H1 (cell line): ENCODE results near the gene ARSK. TPM values are rescaled to one million over a fixed set of nuclear protein-coding genes. Genes with fewer than 3 reads are reported as not detected.

Experiments used
- CTCF ChIA-PET: fragments of 300-600 bp; sonication (Branson Sonifier 250); formaldehyde crosslinking; loops from one replicate; lab custom pipeline; 2021; ENCODE audit not compliant: partially characterized antibody; lab: Charles Lee
- POLR2A ChIA-PET: fragments of 300-600 bp; sonication (Branson Sonifier 250); formaldehyde crosslinking; loops from one replicate; lab custom pipeline; 2021; ENCODE audit warnings: inconsistent platforms; ENCODE audit not compliant: partially characterized antibody; lab: Charles Lee
- DNase-seq, 2 experiments: peaks; one replicate each; pipeline versions ENCODE4 v3.0.0 to v3.0.0-alpha.2; 2010 to 2022; ENCODE audit warnings: low spot score in 2 of 2, low read depth in 1 of 2, mixed read lengths in 1 of 2
- FAIRE-seq: peaks from 2 replicates; lab custom pipeline; 2011; peaks lifted over from hg19 to GRCh38; lab: Jason Lieb, UNC
- H2AFZ ChIP-seq: 2 replicates; pipeline ENCODE4 v1.8.1; 2012; ENCODE audit warnings: low read length, inconsistent platforms
- H2AK5ac ChIP-seq: 2 replicates; pipeline ENCODE4 v1.6.1; 2013; ENCODE audit warnings: low read depth, low read length
- H2BK120ac ChIP-seq: replicated peaks from 2 replicates; pipeline ENCODE3; 2013; ENCODE audit warnings: low read depth, low read length, inconsistent platforms
- H2BK12ac ChIP-seq: 2 replicates; pipeline ENCODE4 v1.6.1; 2013; ENCODE audit warnings: low read depth, low read length
- H2BK15ac ChIP-seq: 2 replicates; pipeline ENCODE4 v1.6.1; 2013; ENCODE audit warnings: low read length
- H2BK20ac ChIP-seq: 2 replicates; pipeline ENCODE4 v1.6.1; 2013; ENCODE audit warnings: low read length
- H2BK5ac ChIP-seq: 2 replicates; pipeline ENCODE4 v1.6.1; 2013; ENCODE audit warnings: low read depth, low read length
- H3K14ac ChIP-seq: 2 replicates; pipeline ENCODE4 v1.6.1; 2013; ENCODE audit warnings: inconsistent platforms; ENCODE audit not compliant: insufficient read length
- H3K18ac ChIP-seq: 2 replicates; pipeline ENCODE4 v1.6.1; 2013; ENCODE audit warnings: low read length; ENCODE audit errors: extremely low read depth
- H3K23ac ChIP-seq: 2 replicates; pipeline ENCODE4 v1.6.1; 2013; ENCODE audit warnings: inconsistent platforms; ENCODE audit not compliant: insufficient read length
- H3K23me2 ChIP-seq: 2 replicates; pipeline ENCODE4 v1.6.1; 2013; ENCODE audit warnings: low read depth, low read length
- H3K27ac ChIP-seq: 2 replicates; pipeline ENCODE4 v1.6.1; 2011; ENCODE audit warnings: low read depth, low read length, inconsistent platforms
- H3K27me3 ChIP-seq, 4 experiments: replicated peaks in 1 of 4; 1 replicate in 1 of 4; 2 replicates in 3 of 4; pipeline versions ENCODE4 v1.6.1 to v1.8.1; 2011 to 2013; ENCODE audit warnings: low read length in 3 of 4, mild to moderate bottlenecking in 3 of 4, inconsistent platforms in 2 of 4, mixed read lengths in 2 of 4, moderate library complexity in 1 of 4; ENCODE audit not compliant: control insufficient read depth in 3 of 4, insufficient read depth in 3 of 4; ENCODE audit errors: extremely low read depth in 1 of 4
- H3K36me3 ChIP-seq, 4 experiments: 2 replicates each; pipeline versions ENCODE4 v1.6.1 to v1.8.1; 2011 to 2013; ENCODE audit warnings: mild to moderate bottlenecking in 4 of 4, low read length in 3 of 4, moderate library complexity in 2 of 4, control low read depth in 1 of 4, inconsistent platforms in 1 of 4; ENCODE audit not compliant: insufficient read depth in 4 of 4, control insufficient read depth in 2 of 4
- H3K4ac ChIP-seq: replicated peaks from 2 replicates; pipeline ENCODE3; 2013; ENCODE audit warnings: low read length, low read depth, mixed read lengths, inconsistent platforms; ENCODE audit not compliant: insufficient read length
- H3K4me1 ChIP-seq, 4 experiments: replicated peaks in 1 of 4; 1 replicate in 1 of 4; 2 replicates in 3 of 4; pipeline versions ENCODE4 v1.6.1 to v1.8.1; 2011 to 2013; ENCODE audit warnings: low read length in 3 of 4, inconsistent platforms in 2 of 4, mixed read lengths in 1 of 4; ENCODE audit not compliant: insufficient read depth in 4 of 4, control insufficient read depth in 3 of 4
- H3K4me2 ChIP-seq, 2 experiments: 2 replicates each; pipeline versions ENCODE4 v1.6.1 to v1.8.1; 2011 to 2013; ENCODE audit warnings: low read depth in 2 of 2, low read length in 2 of 2, control low read depth in 1 of 2, inconsistent platforms in 1 of 2, mild to moderate bottlenecking in 1 of 2; ENCODE audit not compliant: insufficient read depth in 1 of 2
- H3K4me3 ChIP-seq, 4 experiments: fragments of 200-600, 300-600 bp in 1 of 4; sonication (generic), shearing (Covaris generic), sonication (Bioruptor Twin) in 1 of 4; 2 replicates each; pipeline versions ENCODE4 v1.5.1 to v1.8.1; 2011 to 2016; ENCODE audit warnings: low read length in 4 of 4, low read depth in 3 of 4, control low read depth in 2 of 4, inconsistent platforms in 2 of 4, mild to moderate bottlenecking in 2 of 4, mixed read lengths in 1 of 4, moderate library complexity in 1 of 4; ENCODE audit not compliant: insufficient read depth in 2 of 4; ENCODE audit errors: extremely low read depth in 1 of 4
- H3K56ac ChIP-seq: replicated peaks from 2 replicates; pipeline ENCODE3; 2013; ENCODE audit warnings: low read depth, mild to moderate bottlenecking, mixed read lengths, low read length, inconsistent platforms; ENCODE audit not compliant: insufficient read length
- H3K79me1 ChIP-seq: 2 replicates; pipeline ENCODE4 v1.6.1; 2013; ENCODE audit warnings: low read depth, low read length, control low read depth
- H3K79me2 ChIP-seq, 2 experiments: 2 replicates each; pipeline versions ENCODE4 v1.6.1 to v1.8.1; 2012 to 2013; ENCODE audit warnings: low read length in 2 of 2, mild to moderate bottlenecking in 2 of 2, inconsistent platforms in 1 of 2; ENCODE audit not compliant: insufficient read depth in 2 of 2, control insufficient read depth in 1 of 2
- H3K9ac ChIP-seq, 4 experiments: replicated peaks in 1 of 4; 1 replicate in 1 of 4; 2 replicates in 3 of 4; pipeline versions ENCODE4 v1.6.1 to v1.8.1; 2011 to 2013; ENCODE audit warnings: low read depth in 3 of 4, low read length in 3 of 4, control low read depth in 2 of 4, mild to moderate bottlenecking in 2 of 4, moderate library complexity in 2 of 4, inconsistent platforms in 1 of 4; ENCODE audit errors: extremely low read depth in 1 of 4
- H3K9me3 ChIP-seq, 2 experiments: 2 replicates each; pipeline versions ENCODE4 v1.6.1 to v1.8.1; 2012 to 2013; ENCODE audit warnings: mild to moderate bottlenecking in 2 of 2, moderate library complexity in 2 of 2, control low read depth in 1 of 2, inconsistent platforms in 1 of 2, low read depth in 1 of 2, low read length in 1 of 2, mixed read lengths in 1 of 2; ENCODE audit not compliant: insufficient read depth in 2 of 2
- H4K20me1 ChIP-seq, 2 experiments: replicated peaks in 1 of 2; 2 replicates each; pipeline versions ENCODE3 to v1.8.1; 2011 to 2013; ENCODE audit warnings: inconsistent platforms in 2 of 2, low read length in 2 of 2, mild to moderate bottlenecking in 1 of 2; ENCODE audit not compliant: insufficient read depth in 2 of 2, control insufficient read depth in 1 of 2
- H4K5ac ChIP-seq: 2 replicates; pipeline ENCODE4 v1.6.1; 2013; ENCODE audit warnings: low read length, low read depth, mixed read lengths, inconsistent platforms; ENCODE audit not compliant: insufficient read length
- H4K8ac ChIP-seq: 2 replicates; pipeline ENCODE4 v1.8.0; 2013; ENCODE audit warnings: mild to moderate bottlenecking, moderate library complexity, low read length, inconsistent platforms; ENCODE audit not compliant: insufficient read depth; ENCODE audit errors: extremely low read depth
- H4K91ac ChIP-seq: replicated peaks from 2 replicates; pipeline ENCODE3; 2013; ENCODE audit warnings: low read length, mixed read lengths, inconsistent platforms; ENCODE audit not compliant: insufficient read length
- ASH2L ChIP-seq: fragments of 200-600, 300-600 bp; sonication (generic); IDR thresholded peaks from one replicate; pipeline ENCODE4 v1.7.1; 2017; ENCODE audit warnings: low read length
- BACH1 ChIP-seq: IDR thresholded peaks from 2 replicates; pipeline ENCODE4 v1.6.1; 2012; ENCODE audit warnings: low read length, improper control_type of control experiment
- KDM1A ChIP-seq: fragments of 200-600, 300-600 bp; sonication (generic); IDR thresholded peaks from 2 replicates; pipeline ENCODE4 v1.7.1; 2016; ENCODE audit warnings: mild to moderate bottlenecking, low read length, borderline replicate concordance
- KDM4A ChIP-seq: IDR thresholded peaks from one replicate; pipeline ENCODE4 v1.7.1; 2012; ENCODE audit warnings: low read depth, mild to moderate bottlenecking, moderate library complexity, low read length, inconsistent platforms; ENCODE audit not compliant: severe bottlenecking
- PHF8 ChIP-seq: fragments of 200-600 bp; sonication (generic); conservative IDR thresholded peaks from 2 replicates; pipeline ENCODE4 v1.7.1; 2012; ENCODE audit warnings: low read depth, mild to moderate bottlenecking, inconsistent platforms, low read length, moderate library complexity
- POLR2A ChIP-seq, 2 experiments: IDR thresholded peaks; 1 replicate in 1 of 2; 2 replicates in 1 of 2; pipeline ENCODE4 v1.6.1; 2011; ENCODE audit warnings: low read depth in 2 of 2, low read length in 2 of 2, mild to moderate bottlenecking in 2 of 2; ENCODE audit errors: control extremely low read depth in 1 of 2
- POU5F1 ChIP-seq: IDR thresholded peaks from 2 replicates; pipeline ENCODE4 v1.6.1; 2011; ENCODE audit warnings: low read depth, mild to moderate bottlenecking, low read length, moderate library complexity
- RAD21 ChIP-seq, 2 experiments: IDR thresholded peaks in 1 of 2; conservative IDR thresholded peaks in 1 of 2; 2 replicates each; pipeline ENCODE4 v1.6.1; 2011; ENCODE audit warnings: low read depth in 2 of 2, low read length in 2 of 2, improper control_type of control experiment in 1 of 2, inconsistent platforms in 1 of 2, mild to moderate bottlenecking in 1 of 2, moderate library complexity in 1 of 2
- RNF2 ChIP-seq: fragments of 200-900, 300-1000 bp; sonication (generic); IDR thresholded peaks from 2 replicates; pipeline ENCODE4 v1.7.1; 2016; ENCODE audit warnings: borderline replicate concordance, low read depth, mild to moderate bottlenecking, antibody characterized with exemption, low read length; ENCODE audit not compliant: poor library complexity, severe bottlenecking; ENCODE audit errors: missing control alignments
- SIRT6 ChIP-seq: IDR thresholded peaks from one replicate; pipeline ENCODE4 v1.7.1; 2012; ENCODE audit warnings: low read length, inconsistent platforms
- YY1 ChIP-seq: IDR thresholded peaks from 2 replicates; pipeline ENCODE4 v1.6.1; 2011; ENCODE audit warnings: low read depth, mild to moderate bottlenecking, low read length
- WGBS, 2 experiments: shearing (Covaris generic) in 1 of 2; methylation state at CpG; one replicate each; pipeline versions ENCODE4 v1.1.6 to v1.1.7; 2013 to 2015; ENCODE audit warnings: low lambda C conversion rate in 2 of 2, mixed read lengths in 2 of 2, inconsistent platforms in 1 of 2, low coverage in 1 of 2, missing lambda C conversion rate in 1 of 2; ENCODE audit not compliant: insufficient replicate concordance in 2 of 2, insufficient coverage in 1 of 2, insufficient read length in 1 of 2; ENCODE audit errors: extremely low coverage in 1 of 2, missing lambda C conversion rate in 1 of 2; 5-methylcytosine and 5-hydroxymethylcytosine counted together
- polyA plus RNA-seq, 7 experiments: library from polyadenylated mRNA; depleted of rRNA in 3 of 7; stranded (reverse) in 5 of 7; unstranded in 2 of 7; fragments of >200 nt in 5 of 7; fragments of 200-250 nt in 2 of 7; gene quantifications; 1 replicate in 5 of 7; 2 replicates in 1 of 7; 4 replicates in 1 of 7; pipeline versions ENCODE4 v1.2.1 to v1.2.3, GENCODE V29; 2011 to 2013; ENCODE audit warnings: missing spikeins in 2 of 7, mixed read lengths in 2 of 7
- total RNA-seq: library from RNA; stranded (reverse); fragmentation: NEBNext Ultra II Directional; extraction: Animal tissue kit (Norgen Biotek cat#: 25700); gene quantifications from 2 replicates; pipeline ENCODE4 v1.2.1, GENCODE V29; 2021
- TF ChIP-seq, protein P1 (sequence below): IDR thresholded peaks from 2 replicates; pipeline ENCODE4 v1.6.1; 2012; ENCODE audit warnings: low read length, inconsistent platforms

Gene ARSK
- total and polyA plus RNA-seq, 2 of the 8 experiments (the other 6 are each of a cell fraction or from before 2014, with no cell fraction given) = 8.4 to 14.1 TPM

DNA sequence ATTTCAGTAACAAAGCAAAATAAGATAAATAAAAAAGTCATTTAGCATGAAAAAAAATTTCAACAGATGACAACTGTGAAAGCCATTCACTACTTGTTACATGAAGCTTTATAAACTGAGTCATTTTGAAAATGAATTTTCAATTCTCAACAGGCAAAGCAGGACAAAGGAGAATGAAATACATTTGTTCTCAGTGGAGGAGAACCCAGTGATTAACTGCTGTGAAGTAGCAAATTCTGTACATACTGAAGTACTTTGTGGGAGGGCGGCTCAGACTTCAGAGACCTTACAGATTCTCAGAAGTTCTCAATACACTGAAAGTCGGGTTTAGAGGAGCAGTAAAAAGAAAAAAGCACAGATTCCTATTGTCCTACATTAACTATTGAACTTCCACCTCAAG lies 21.8 kb upstream of the ARSK start:
- H3K79me2 ChIP-seq = no peaks in the 10 kb centered on the region
- peaks cover 7 to 35% (median 12%) of the 10 kb centered on the region in 4 experiments for H3K36me3 ChIP-seq
- H2BK20ac ChIP-seq = no peak overlapping the region
- POLR2A ChIA-PET = interaction anchor here (0.7 kb wide), 1 partner anchor 9 kb away, joined by 3 read pairs; no protein-coding TSS in a partner anchor
- no peak overlapping the region for H4K91ac ChIP-seq
- no peaks in the 10 kb centered on the region for H3K4me1 ChIP-seq
- no peak overlapping the region for H3K27ac ChIP-seq
- H3K9ac ChIP-seq = no peak overlapping the region; a peak in 1 of 7 replicates
- WGBS, 2 experiments = 49% methylated on average over 2 of the region's 2 CpGs; no CpG with 5 or more reads in 1 of the 2 experiments
- H3K23me2 ChIP-seq = peaks cover 1% of the 10 kb centered on the region; the same call in 1 of the 2 replicates
- no peak overlapping the region for H4K8ac ChIP-seq
- H3K4ac ChIP-seq = no peak overlapping the region
- FAIRE-seq (peak; percentile 42), DNase-seq (no peak)
- no peak overlapping the region for H2BK15ac ChIP-seq
- TF ChIP-seq, protein P1, sequence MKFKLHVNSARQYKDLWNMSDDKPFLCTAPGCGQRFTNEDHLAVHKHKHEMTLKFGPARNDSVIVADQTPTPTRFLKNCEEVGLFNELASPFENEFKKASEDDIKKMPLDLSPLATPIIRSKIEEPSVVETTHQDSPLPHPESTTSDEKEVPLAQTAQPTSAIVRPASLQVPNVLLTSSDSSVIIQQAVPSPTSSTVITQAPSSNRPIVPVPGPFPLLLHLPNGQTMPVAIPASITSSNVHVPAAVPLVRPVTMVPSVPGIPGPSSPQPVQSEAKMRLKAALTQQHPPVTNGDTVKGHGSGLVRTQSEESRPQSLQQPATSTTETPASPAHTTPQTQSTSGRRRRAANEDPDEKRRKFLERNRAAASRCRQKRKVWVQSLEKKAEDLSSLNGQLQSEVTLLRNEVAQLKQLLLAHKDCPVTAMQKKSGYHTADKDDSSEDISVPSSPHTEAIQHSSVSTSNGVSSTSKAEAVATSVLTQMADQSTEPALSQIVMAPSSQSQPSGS = no peak
- TF ChIP-seq BACH1 (no peak), ASH2L (no peak), RNF2 (no peak), YY1 (no peak), POU5F1 (no peak), POLR2A (IDR thresholded peaks at IDR 0.05; ENCODE audit: control extremely low read depth in 1 of 2, low read depth in 2 of 2, low read length in 2 of 2) (no peak), KDM1A (no peak), RAD21 (IDR thresholded peaks at IDR 0.05 in 1 of 2, conservative IDR thresholded peaks at IDR 0.05 in 1 of 2; ENCODE audit: low read depth in 2 of 2, low read length in 2 of 2) (no peak), PHF8 (no peak), KDM4A (no peak), SIRT6 (no peak)
- no peak overlapping the region for H2BK5ac ChIP-seq
- CTCF ChIA-PET = interaction anchor here (0.6 kb wide), 2 partner anchors 12 to 15 kb away, joined by 3 read pairs; no protein-coding TSS in a partner anchor
- no peak overlapping the region for H2BK12ac ChIP-seq
- no peak overlapping the region for H2AK5ac ChIP-seq
- H2BK120ac ChIP-seq = no peak overlapping the region
- no peak overlapping the region for H3K18ac ChIP-seq
- no peaks in the 10 kb centered on the region for H3K27me3 ChIP-seq
- H3K4me2 ChIP-seq = no peak overlapping the region
- no peaks in the 10 kb centered on the region for H3K9me3 ChIP-seq
- no peak overlapping the region for H3K56ac ChIP-seq
- H2AFZ ChIP-seq = no peak overlapping the region
- no peak overlapping the region for H3K23ac ChIP-seq
- H3K14ac ChIP-seq = no peak overlapping the region
- no peak overlapping the region for H4K5ac ChIP-seq
- no peaks in the 10 kb centered on the region for H4K20me1 ChIP-seq
- no peaks in the 10 kb centered on the region for H3K79me1 ChIP-seq
- no peak overlapping the region for H3K4me3 ChIP-seq
